Measurements from ENCODE around the gene GRIK1.

The GRIK1 gene

GRCh38 chr21:29660047-29660720 is 279.6 kb downstream of the GRIK1 start:
- Histone ChIP-seq H3K27ac (ENCODE audit: low read depth, low read length) (no peak overlapping the region), H4K20me1 (ENCODE audit: control insufficient read depth, insufficient read depth, low read depth, low read length) (no peaks in the 10 kb centered on the region), H3K9me2 (replicated peaks; ENCODE audit: control insufficient read depth, low read length) (no peaks in the 10 kb centered on the region), H3K36me3 (ENCODE audit: control insufficient read depth, low read length) (no peaks in the 10 kb centered on the region), H3K4me1 (ENCODE audit: control insufficient read depth, low read length) (peaks cover 5% of the 10 kb centered on the region), H3K79me2 (ENCODE audit: control insufficient read depth, low read length) (no peaks in the 10 kb centered on the region), H3K4me3 (ENCODE audit: low read length) (no peak overlapping the region), H3K9me3 (ENCODE audit: control insufficient read depth, insufficient read depth, low read length) (no peaks in the 10 kb centered on the region), H3K27me3 (ENCODE audit: control insufficient read depth, low read length) (no peaks in the 10 kb centered on the region), H3K4me2 (ENCODE audit: low read length) (no peak overlapping the region), H3F3A (ENCODE audit: control insufficient read depth, insufficient read depth) (no peaks in the 10 kb centered on the region)
- TF ChIP-seq EZH2phosphoT487 (IDR thresholded peaks at IDR 0.05; ENCODE audit: borderline replicate concordance, low read length) (no peak), CTCF (IDR thresholded peaks at IDR 0.05; ENCODE audit: low read depth, low read length, poor library complexity, severe bottlenecking) (no peak)

GRCh38 chr21:29658934-29659203 is 280.9 kb downstream of the GRIK1 start:
- no peak overlapping the region for H3K4me3 ChIP-seq (ENCODE audit: low read length)
- no peaks in the 10 kb centered on the region for H4K20me1 ChIP-seq (ENCODE audit: control insufficient read depth, insufficient read depth, low read depth, low read length)
- TF ChIP-seq EZH2phosphoT487 (IDR thresholded peaks at IDR 0.05; ENCODE audit: borderline replicate concordance, low read length) (no peak), CTCF (IDR thresholded peaks at IDR 0.05; ENCODE audit: low read depth, low read length, poor library complexity, severe bottlenecking) (no peak)
- no peaks in the 10 kb centered on the region for H3F3A ChIP-seq (ENCODE audit: control insufficient read depth, insufficient read depth)
- H3K79me2 ChIP-seq (ENCODE audit: control insufficient read depth, low read length), result no peaks in the 10 kb centered on the region
- no peak overlapping the region for H3K27ac ChIP-seq (ENCODE audit: low read depth, low read length)
- no peaks in the 10 kb centered on the region for H3K36me3 ChIP-seq (ENCODE audit: control insufficient read depth, low read length)
- H3K9me2 ChIP-seq (replicated peaks; ENCODE audit: control insufficient read depth, low read length), result no peaks in the 10 kb centered on the region
- no peaks in the 10 kb centered on the region for H3K9me3 ChIP-seq (ENCODE audit: control insufficient read depth, insufficient read depth, low read length)
- peaks cover 5% of the 10 kb centered on the region for H3K4me1 ChIP-seq (ENCODE audit: control insufficient read depth, low read length)
- H3K4me2 ChIP-seq (ENCODE audit: low read length), result no peak overlapping the region
- H3K27me3 ChIP-seq (ENCODE audit: control insufficient read depth, low read length), result no peaks in the 10 kb centered on the region

- Histone ChIP-seq H3K9me3 (ENCODE audit: control insufficient read depth, insufficient read depth, low read length) (no peaks in the 10 kb centered on the region), H3K4me2 (ENCODE audit: low read length) (no peak overlapping the region)
These were observed 281.4 kb downstream of the GRIK1 start for GRCh38 chr21:29658177-29658933.

More at GRCh38 chr21:29658177-29658933, 281.4 kb downstream of the GRIK1 start:
- no peak for TF ChIP-seq EZH2phosphoT487 (IDR thresholded peaks at IDR 0.05; ENCODE audit: borderline replicate concordance, low read length)
- no peaks in the 10 kb centered on the region for H3K36me3 ChIP-seq (ENCODE audit: control insufficient read depth, low read length)
- peaks cover 5% of the 10 kb centered on the region for H3K4me1 ChIP-seq (ENCODE audit: control insufficient read depth, low read length)
- no peak overlapping the region for H3K4me3 ChIP-seq (ENCODE audit: low read length)
- no peaks in the 10 kb centered on the region for H3K79me2 ChIP-seq (ENCODE audit: control insufficient read depth, low read length)
- H4K20me1 ChIP-seq (ENCODE audit: control insufficient read depth, insufficient read depth, low read depth, low read length), result no peaks in the 10 kb centered on the region
- no peaks in the 10 kb centered on the region for H3K9me2 ChIP-seq (replicated peaks; ENCODE audit: control insufficient read depth, low read length)
- no peaks in the 10 kb centered on the region for H3F3A ChIP-seq (ENCODE audit: control insufficient read depth, insufficient read depth)
- no peak overlapping the region for H3K27ac ChIP-seq (ENCODE audit: low read depth, low read length)
- H3K27me3 ChIP-seq (ENCODE audit: control insufficient read depth, low read length), result no peaks in the 10 kb centered on the region

Measured in DOHH2 (cell line).